Kidney epithelial cell (primary cell): ENCODE results near the gene RPL28. TPM values are rescaled to one million over a fixed set of nuclear protein-coding genes. Genes with fewer than 3 reads are reported as not detected.

Experiments
- DNase-seq: peaks from one replicate; pipeline ENCODE4 v3.0.0-alpha.2; 2010; ENCODE audit warnings: low read depth
- H3K27me3 ChIP-seq: 2 replicates; pipeline ENCODE4 v1.6.0; 2011; ENCODE audit warnings: low read length; ENCODE audit not compliant: control insufficient read depth, insufficient read depth
- H3K36me3 ChIP-seq: 2 replicates; pipeline ENCODE4 v1.5.1; 2011; ENCODE audit warnings: low read length; ENCODE audit not compliant: control insufficient read depth, insufficient read depth
- H3K4me3 ChIP-seq: 2 replicates; pipeline ENCODE4 v1.5.1; 2011; ENCODE audit warnings: low read depth, mild to moderate bottlenecking, control low read depth, low read length
- CTCF ChIP-seq: IDR thresholded peaks from 2 replicates; pipeline ENCODE4 v1.5.1; 2011; ENCODE audit warnings: mild to moderate bottlenecking, moderate library complexity, low read length, control low read depth, inconsistent platforms; ENCODE audit not compliant: insufficient read depth, poor library complexity, severe bottlenecking
- total RNA-seq: library from RNA; depleted of rRNA; stranded (reverse); fragments of >200 nt; gene quantifications from 2 replicates; pipeline ENCODE4 v1.2.3, GENCODE V29; 2015

The RPL28 gene
- total RNA-seq, 1 donor from 2014 or later: 630 TPM

- Histone ChIP-seq H3K36me3 (no peaks in the 10 kb centered on the region), H3K27me3 (peaks cover 56% of the 10 kb centered on the region), H3K4me3 (no peak overlapping the region)
- no peak for DNase-seq
- no peak for TF ChIP-seq CTCF
Observed at GRCh38 chr19:55437410-55437809, 51.7 kb downstream of the RPL28 start.

GRCh38 chr19:55439052-55439451 lies 53.3 kb downstream of the RPL28 start:
- Histone ChIP-seq H3K27me3 (peaks cover 56% of the 10 kb centered on the region), H3K4me3 (no peak overlapping the region), H3K36me3 (no peaks in the 10 kb centered on the region)
- no peak for TF ChIP-seq CTCF
- DNase-seq: no peak

GRCh38 chr19:55440411-55441105 lies 54.8 kb downstream of the RPL28 start:
- DNase-seq: no peak
- no peak for TF ChIP-seq CTCF
- Histone ChIP-seq H3K36me3 (no peaks in the 10 kb centered on the region), H3K4me3 (no peak overlapping the region), H3K27me3 (peaks cover 62% of the 10 kb centered on the region)

GRCh38 chr19:55441319-55441691 lies 55.6 kb downstream of the RPL28 start:
- Histone ChIP-seq H3K36me3 (no peaks in the 10 kb centered on the region), H3K27me3 (peaks cover 65% of the 10 kb centered on the region), H3K4me3 (no peak overlapping the region)
- TF ChIP-seq CTCF: no peak
- no peak for DNase-seq

GRCh38 chr19:55441692-55442321 lies 56.1 kb downstream of the RPL28 start:
- DNase-seq: no peak

More at GRCh38 chr19:55441692-55442321, 56.1 kb downstream of the RPL28 start:
- no peak overlapping the region for H3K4me3 ChIP-seq
- no peaks in the 10 kb centered on the region for H3K36me3 ChIP-seq
- peaks cover 70% of the 10 kb centered on the region for H3K27me3 ChIP-seq
- no peak for TF ChIP-seq CTCF
